Activated naive CD8-positive, alpha-beta T cell treated with anti-CD3 and anti-CD28 coated beads for 36 hours (primary cell): ENCODE data around the gene TMEM117. TPM values are rescaled to one million over a fixed set of nuclear protein-coding genes. Genes with fewer than 3 reads are reported as not detected.
"Not testable (repeated sequence)": the region's sequence is repeated elsewhere in the genome, so short reads cannot be mapped to it uniquely, and the experiment has no call there.

Source experiments
- DNase-seq: peaks from one replicate; pipeline ENCODE4 v3.0.0; 2021
- H3K27ac Mint-ChIP-seq: one replicate; pipeline ENCODE4 v1.8.0; 2022; ENCODE audit warnings: mild to moderate bottlenecking, moderate library complexity, mixed read lengths
- H3K27me3 Mint-ChIP-seq: one replicate; pipeline ENCODE4 v1.8.0; 2022; ENCODE audit warnings: mild to moderate bottlenecking, mixed read lengths
- H3K36me3 Mint-ChIP-seq: one replicate; pipeline ENCODE4 v1.8.0; 2021; ENCODE audit warnings: mild to moderate bottlenecking, mixed read lengths
- H3K4me1 Mint-ChIP-seq: one replicate; pipeline ENCODE4 v1.8.0; 2021; ENCODE audit warnings: mixed read lengths
- H3K4me3 Mint-ChIP-seq: one replicate; pipeline ENCODE4 v1.8.0; 2022; ENCODE audit warnings: mild to moderate bottlenecking, moderate library complexity, mixed read lengths
- H3K9me3 Mint-ChIP-seq: one replicate; pipeline ENCODE4 v1.8.0; 2022; ENCODE audit warnings: mixed read lengths
- total RNA-seq, 2 experiments: library from RNA; stranded (reverse); gene quantifications; one replicate each; pipeline ENCODE4 v1.2.3, GENCODE V29; 2021

The TMEM117 gene
- total RNA-seq, 2 experiments from 2014 or later: 0.68 to 0.74 TPM

DNA sequence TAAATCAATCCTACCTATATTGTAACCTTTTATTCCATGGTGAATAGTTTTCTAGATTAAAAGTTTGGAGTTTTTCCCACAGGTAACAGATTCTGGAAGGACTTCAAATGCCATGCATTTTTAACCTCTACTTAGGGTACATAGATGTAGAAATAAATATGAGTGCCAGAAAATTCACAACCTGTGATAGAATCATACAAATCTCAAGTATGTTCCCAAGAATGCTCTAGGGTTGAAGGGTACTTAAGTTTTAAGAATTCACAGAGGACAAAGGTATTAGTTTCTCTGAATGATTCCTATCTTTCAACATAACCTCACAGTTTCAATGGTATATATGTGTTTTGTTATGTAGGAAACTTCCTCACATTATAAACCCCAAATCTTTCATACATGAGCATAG is 511.3 kb downstream of the TMEM117 start:
- H3K4me1 Mint-ChIP-seq: no peaks in the 10 kb centered on the region
- H3K36me3 Mint-ChIP-seq: no peaks in the 10 kb centered on the region
- H3K9me3 Mint-ChIP-seq: peaks cover 1% of the 10 kb centered on the region
- no peak for DNase-seq
- H3K27ac Mint-ChIP-seq: no peak overlapping the region
- H3K4me3 Mint-ChIP-seq: no peak overlapping the region
- H3K27me3 Mint-ChIP-seq: no peaks in the 10 kb centered on the region

DNA sequence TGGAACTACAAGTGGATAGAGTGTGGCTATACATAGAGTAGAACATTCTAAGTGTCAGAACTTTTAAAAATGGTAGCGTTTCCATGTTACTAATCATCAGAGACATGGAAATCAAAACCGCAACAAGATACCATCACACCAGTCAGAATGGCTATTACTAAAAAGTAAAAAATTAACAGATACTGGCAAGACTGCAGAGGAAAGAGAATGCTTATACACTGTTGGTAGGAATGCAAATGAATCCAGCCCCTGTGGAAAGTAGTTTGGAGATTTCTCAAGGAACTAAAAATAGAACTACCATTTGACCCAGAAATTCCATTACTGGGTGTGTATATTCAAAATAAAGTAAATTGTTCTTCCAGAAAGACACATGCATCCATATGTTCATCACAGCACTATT is 521.6 kb downstream of the TMEM117 start:
- no peaks in the 10 kb centered on the region for H3K4me1 Mint-ChIP-seq
- no peaks in the 10 kb centered on the region for H3K36me3 Mint-ChIP-seq
- H3K27me3 Mint-ChIP-seq: no peaks in the 10 kb centered on the region
- no peaks in the 10 kb centered on the region for H3K9me3 Mint-ChIP-seq
- no peak overlapping the region for H3K4me3 Mint-ChIP-seq
- no peak for DNase-seq
- no peak overlapping the region for H3K27ac Mint-ChIP-seq

DNA sequence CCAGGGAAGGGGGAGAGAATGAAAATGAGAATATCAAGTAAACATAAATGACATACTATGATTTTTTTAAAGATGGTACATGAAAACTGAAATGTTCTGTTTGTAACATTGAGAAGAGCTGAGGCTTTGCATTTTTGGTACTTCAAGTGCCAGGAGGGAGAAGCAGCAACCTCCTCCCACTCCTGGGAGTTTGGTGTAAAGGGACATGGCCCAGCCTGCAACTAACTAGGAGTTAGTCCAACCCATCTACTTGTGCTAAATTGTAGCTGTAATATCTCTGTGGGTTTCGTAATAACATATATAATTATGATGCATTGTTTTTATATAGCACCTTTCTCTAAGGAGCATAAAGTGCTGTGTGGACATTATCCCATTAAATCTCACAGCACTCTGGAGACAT is 522.8 kb downstream of the TMEM117 start:
- Mint-ChIP-seq H3K27me3 (no peaks in the 10 kb centered on the region), H3K4me3 (no peak overlapping the region), H3K4me1 (no peaks in the 10 kb centered on the region), H3K36me3 (no peaks in the 10 kb centered on the region), H3K27ac (no peak overlapping the region), H3K9me3 (no peaks in the 10 kb centered on the region)
- DNase-seq: no peak

DNA sequence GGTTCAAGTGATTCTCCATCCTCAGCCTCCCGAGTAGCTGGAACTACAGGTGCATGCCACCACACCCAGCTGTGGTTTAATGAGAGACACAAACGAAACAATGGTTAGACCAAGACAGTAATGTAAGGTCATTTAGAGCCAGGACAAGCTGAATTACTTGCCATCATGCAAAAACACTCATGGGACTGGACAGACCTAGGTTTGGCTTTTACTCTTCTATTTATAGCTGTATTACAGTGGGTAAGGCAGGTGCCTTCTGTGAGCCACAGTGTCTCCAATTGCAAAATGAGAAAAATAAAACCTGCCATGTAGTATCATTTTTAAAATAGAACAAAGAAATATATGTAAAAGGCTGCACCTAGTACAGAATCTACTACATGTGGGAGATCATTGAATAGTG is 527.1 kb downstream of the TMEM117 start:
- no peaks in the 10 kb centered on the region for H3K36me3 Mint-ChIP-seq
- H3K9me3 Mint-ChIP-seq: no peaks in the 10 kb centered on the region
- no peak overlapping the region for H3K4me3 Mint-ChIP-seq
- no peaks in the 10 kb centered on the region for H3K4me1 Mint-ChIP-seq
- no peak overlapping the region for H3K27ac Mint-ChIP-seq
- DNase-seq: no peak
- no peaks in the 10 kb centered on the region for H3K27me3 Mint-ChIP-seq

DNA sequence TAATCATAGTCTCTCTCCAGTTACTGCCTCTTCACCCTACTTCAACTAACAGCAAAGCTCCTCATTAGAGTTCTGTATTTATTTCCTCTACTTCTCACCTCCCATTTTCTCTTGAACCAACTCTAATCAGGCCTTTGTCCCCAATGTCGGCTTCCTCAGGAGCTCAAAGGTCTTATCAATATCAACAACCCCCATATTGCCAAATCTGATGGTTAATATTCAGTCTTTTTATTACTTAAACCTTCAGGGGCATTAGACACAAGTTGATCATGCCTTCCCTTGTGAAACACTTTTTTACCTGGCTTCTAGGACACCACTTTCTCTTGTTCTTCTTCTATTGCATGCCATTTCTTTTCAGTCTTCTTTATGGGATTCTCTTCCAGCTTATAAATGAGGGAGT is 531.3 kb downstream of the TMEM117 start:
- no peak overlapping the region for H3K4me3 Mint-ChIP-seq
- H3K9me3 Mint-ChIP-seq: no peaks in the 10 kb centered on the region
- H3K36me3 Mint-ChIP-seq: no peaks in the 10 kb centered on the region

DNA sequence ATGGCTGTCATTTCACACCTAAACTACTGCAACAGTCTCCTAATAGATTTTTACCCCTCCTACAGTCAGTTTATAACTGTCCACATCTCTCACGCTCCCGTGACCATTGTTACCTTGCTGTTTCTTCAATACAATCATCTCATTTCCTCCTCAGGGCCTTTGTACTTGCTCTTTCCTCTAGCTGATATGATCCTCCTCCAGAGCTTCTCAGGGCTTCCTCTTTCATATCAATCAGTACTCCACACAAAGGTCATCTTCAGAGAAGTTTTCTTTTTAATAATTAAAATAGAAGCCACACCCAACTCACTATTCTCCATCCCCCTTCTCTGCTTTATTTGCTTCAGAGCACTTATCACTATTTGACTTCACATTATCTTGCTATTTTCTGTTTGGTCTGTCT is 532.0 kb downstream of the TMEM117 start:
- Mint-ChIP-seq H3K27me3 (no peaks in the 10 kb centered on the region), H3K36me3 (no peaks in the 10 kb centered on the region), H3K9me3 (no peaks in the 10 kb centered on the region), H3K4me3 (no peak overlapping the region), H3K4me1 (no peaks in the 10 kb centered on the region), H3K27ac (no peak overlapping the region)
- no peak for DNase-seq

More for the DNA sequence above, 531.3 kb downstream of the TMEM117 start:
- no peak for DNase-seq
- no peak overlapping the region for H3K27ac Mint-ChIP-seq
- no peaks in the 10 kb centered on the region for H3K27me3 Mint-ChIP-seq
- H3K4me1 Mint-ChIP-seq: no peaks in the 10 kb centered on the region

DNA sequence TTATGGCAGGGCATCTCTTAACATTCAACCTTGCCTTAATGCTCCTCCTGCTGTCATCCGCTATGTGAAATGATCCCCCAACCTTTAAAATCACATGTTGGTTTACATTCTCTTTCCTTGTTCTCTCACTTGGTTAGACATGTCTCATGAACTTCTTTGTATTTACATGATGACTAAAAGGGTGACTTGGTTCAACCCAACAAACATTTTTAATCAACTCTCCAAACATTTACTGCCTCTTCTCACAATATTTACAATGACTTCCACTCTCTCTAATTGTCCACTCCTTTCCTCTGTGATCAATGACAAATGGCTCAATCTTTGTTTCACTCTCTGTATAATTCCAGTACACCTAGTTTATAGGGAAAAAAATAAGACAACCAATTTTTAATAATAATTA is 534.1 kb downstream of the TMEM117 start:
- Mint-ChIP-seq H3K27ac (no peak overlapping the region), H3K27me3 (no peaks in the 10 kb centered on the region), H3K4me3 (no peak overlapping the region), H3K9me3 (no peaks in the 10 kb centered on the region), H3K4me1 (no peaks in the 10 kb centered on the region), H3K36me3 (no peaks in the 10 kb centered on the region)
- DNase-seq: no peak

DNA sequence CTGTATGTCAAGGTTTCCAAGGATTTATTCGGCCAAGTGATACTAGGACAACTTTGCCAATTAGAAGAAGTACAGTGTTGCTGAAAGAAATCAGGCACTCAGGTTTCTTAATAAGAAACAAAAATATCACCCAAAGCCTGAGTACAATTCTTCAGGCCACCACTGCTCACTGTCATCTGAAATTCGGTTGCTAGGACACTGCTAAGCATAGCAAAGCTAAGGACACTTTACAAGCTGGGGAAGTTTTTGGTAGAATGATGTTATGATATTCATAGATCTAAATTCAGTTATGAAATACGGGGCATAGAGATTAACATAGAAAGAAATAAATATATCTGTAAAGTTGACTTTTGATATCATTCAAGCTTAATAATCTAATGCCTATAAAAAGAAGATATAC is 535.1 kb downstream of the TMEM117 start:
- H3K36me3 Mint-ChIP-seq: no peaks in the 10 kb centered on the region
- no peaks in the 10 kb centered on the region for H3K27me3 Mint-ChIP-seq
- no peaks in the 10 kb centered on the region for H3K4me1 Mint-ChIP-seq
- no peak overlapping the region for H3K27ac Mint-ChIP-seq
- DNase-seq: no peak
- no peaks in the 10 kb centered on the region for H3K9me3 Mint-ChIP-seq
- H3K4me3 Mint-ChIP-seq: no peak overlapping the region

DNA sequence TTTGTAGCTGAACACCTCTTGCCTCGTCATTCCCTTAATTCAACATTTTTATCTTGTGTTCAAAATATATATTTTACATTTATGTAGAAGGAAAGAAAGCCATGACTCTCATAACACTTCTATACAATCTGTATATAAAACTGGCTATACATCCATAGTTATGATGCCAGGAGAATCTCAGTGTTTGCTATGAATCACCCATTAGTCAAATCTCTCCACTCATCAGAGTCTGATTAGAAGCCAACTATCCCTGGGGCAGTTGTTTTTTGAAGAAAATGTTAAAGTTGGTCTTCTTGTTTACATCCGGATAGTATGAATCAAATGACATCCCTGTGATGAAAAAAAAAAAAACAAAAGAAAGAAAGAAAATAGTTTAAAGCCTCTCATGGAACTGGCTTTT is 536.4 kb downstream of the TMEM117 start:
- Mint-ChIP-seq H3K36me3 (no peaks in the 10 kb centered on the region), H3K27ac (no peak overlapping the region), H3K4me3 (no peak overlapping the region), H3K9me3 (no peaks in the 10 kb centered on the region), H3K4me1 (no peaks in the 10 kb centered on the region), H3K27me3 (no peaks in the 10 kb centered on the region)
- no peak for DNase-seq

DNA sequence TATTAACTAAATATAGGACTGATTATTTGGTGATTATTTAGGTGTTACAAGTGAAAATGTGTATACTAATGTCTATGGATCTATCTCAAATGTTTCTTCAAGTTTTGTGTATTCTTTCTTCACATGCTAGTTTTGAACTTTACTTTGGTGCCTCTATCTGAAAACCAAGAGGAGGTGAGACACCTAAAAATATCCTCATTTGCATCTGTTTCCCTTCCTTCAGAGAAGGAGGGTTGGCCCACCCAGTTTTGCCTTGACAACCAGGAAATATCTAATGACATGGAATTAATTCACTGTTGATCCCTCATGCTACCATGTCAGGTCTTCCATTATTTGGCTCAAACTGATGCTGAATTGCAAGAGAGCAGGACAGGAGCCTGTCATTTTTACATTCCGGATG is 539.8 kb downstream of the TMEM117 start:
- no peak overlapping the region for H3K4me3 Mint-ChIP-seq
- H3K9me3 Mint-ChIP-seq: no peaks in the 10 kb centered on the region
- DNase-seq: no peak
- H3K27ac Mint-ChIP-seq: no peak overlapping the region
- H3K4me1 Mint-ChIP-seq: no peaks in the 10 kb centered on the region
- no peaks in the 10 kb centered on the region for H3K36me3 Mint-ChIP-seq
- no peaks in the 10 kb centered on the region for H3K27me3 Mint-ChIP-seq

DNA sequence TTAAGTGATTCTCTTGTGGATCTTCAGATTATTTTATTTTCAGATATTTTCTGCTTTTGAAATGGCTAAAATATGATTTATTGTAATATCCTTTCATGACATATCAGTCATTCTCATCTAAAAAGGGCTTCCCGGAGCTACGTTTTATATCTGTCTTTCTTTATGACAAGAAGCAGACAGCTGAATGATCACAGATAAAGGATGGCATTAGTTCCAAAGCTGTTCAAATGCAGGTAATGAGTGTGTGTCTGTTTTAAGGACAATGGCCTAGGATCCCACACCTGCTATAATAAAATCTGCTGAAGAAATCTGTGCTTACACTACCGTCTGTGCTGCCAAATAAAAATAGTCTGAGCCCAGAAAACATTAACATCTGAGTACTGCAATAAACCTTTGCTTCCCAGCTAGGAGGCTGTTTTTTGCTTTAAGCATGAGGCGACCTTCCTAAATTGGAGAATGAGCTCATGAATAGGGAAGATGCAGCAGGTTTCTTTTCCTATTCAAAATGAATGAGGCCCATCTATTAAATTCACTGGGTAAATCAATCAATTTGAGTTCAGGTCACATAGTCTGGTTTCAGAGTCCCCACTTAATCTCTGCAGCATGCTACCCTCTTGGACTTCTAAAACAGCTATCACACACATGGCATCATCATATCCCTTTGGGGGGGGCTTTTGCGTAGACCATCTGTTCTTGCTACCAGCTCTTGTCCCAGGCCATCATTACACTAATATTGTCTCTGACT is 541.7 kb downstream of the TMEM117 start:
- DNase-seq: no peak
- no peak overlapping the region for H3K4me3 Mint-ChIP-seq
- no peaks in the 10 kb centered on the region for H3K9me3 Mint-ChIP-seq
- no peaks in the 10 kb centered on the region for H3K27me3 Mint-ChIP-seq
- H3K36me3 Mint-ChIP-seq: no peaks in the 10 kb centered on the region
- H3K4me1 Mint-ChIP-seq: no peaks in the 10 kb centered on the region
- no peak overlapping the region for H3K27ac Mint-ChIP-seq

DNA sequence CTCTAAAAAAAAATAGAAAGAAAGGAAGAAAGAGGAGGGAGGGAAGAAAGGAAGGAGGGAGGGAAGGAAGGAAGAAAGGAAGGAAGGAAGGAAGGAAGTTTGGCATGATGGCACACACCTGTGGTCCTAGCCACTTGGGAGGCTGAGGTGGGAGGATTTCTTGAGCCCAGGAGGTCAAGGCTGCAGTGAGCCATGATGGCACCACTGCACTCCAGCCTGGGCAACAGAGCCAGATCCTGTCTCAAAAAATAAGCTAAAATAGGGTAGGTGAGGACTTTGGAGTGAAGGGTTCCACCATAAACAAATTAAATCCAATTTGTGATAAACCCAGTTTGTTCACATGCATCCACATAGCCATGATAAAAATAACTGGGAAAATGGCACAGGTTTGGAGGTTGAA is 543.2 kb downstream of the TMEM117 start:
- not testable (repeated sequence) for H3K4me3 Mint-ChIP-seq, DNase-seq, H3K36me3 Mint-ChIP-seq, H3K27ac Mint-ChIP-seq, H3K4me1 Mint-ChIP-seq, H3K9me3 Mint-ChIP-seq, H3K27me3 Mint-ChIP-seq

DNA sequence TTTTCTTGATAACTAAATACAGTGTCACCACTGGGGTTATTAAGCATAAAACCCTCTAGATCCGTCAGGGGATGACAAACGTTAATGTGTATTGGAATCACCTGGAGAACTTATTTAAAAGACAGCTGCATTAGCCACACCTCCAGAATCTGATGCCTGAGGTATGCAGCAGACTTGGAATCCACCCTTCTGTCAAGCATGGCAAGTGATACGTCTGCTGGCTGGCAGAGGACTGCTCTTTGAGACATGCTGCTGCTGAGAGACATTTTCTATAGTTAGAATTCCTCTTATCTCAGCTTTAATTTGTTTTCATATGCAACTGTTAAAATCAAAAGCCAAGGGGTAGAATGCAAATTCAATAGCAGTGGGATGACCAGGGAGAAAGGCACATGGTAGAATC is 544.0 kb downstream of the TMEM117 start:
- no peak for DNase-seq
- Mint-ChIP-seq H3K9me3 (no peaks in the 10 kb centered on the region), H3K4me1 (no peaks in the 10 kb centered on the region), H3K4me3 (no peak overlapping the region), H3K36me3 (no peaks in the 10 kb centered on the region), H3K27me3 (no peaks in the 10 kb centered on the region), H3K27ac (no peak overlapping the region)

DNA sequence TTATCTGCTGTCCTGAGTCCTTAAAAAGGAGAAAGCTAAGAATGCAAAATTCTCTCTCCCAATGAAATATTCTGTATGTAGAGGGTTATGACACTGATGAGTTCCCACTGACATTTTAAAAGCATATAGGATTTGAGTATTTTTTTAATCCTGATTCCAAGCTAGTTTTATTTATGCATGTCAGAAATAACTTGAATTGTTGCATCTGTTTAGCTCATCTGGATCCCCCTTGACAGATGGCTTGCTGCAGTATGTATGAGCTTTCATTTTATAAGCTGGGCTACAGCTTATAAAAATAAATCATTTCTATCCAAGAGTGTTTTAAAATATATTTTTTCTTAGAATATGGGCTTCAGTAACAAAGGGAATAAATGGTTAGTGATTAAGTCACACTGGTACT is 545.0 kb downstream of the TMEM117 start:
- Mint-ChIP-seq H3K27me3 (no peaks in the 10 kb centered on the region), H3K36me3 (no peaks in the 10 kb centered on the region), H3K4me3 (no peak overlapping the region), H3K27ac (no peak overlapping the region), H3K9me3 (no peaks in the 10 kb centered on the region), H3K4me1 (no peaks in the 10 kb centered on the region)
- DNase-seq: no peak

DNA sequence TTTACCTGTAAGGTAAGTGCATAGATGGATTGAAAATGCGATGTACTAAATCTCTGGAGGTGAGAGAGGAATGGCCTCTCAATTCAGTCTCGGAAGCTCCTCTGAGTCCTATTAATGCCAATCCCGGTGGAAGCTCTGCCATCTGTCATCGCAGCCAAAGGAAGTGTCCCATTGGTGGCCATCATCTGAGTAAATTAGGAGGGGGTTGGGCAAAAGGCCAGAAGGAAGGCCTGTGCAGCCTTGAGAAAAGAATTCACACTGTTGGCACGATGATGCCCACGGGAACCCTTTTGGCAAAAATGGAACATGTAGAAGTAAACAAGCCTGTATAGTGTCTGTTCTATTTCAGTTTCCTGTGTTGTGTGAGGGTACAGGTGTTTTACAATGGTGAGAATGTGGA is 545.5 kb downstream of the TMEM117 start:
- Mint-ChIP-seq H3K36me3 (no peaks in the 10 kb centered on the region), H3K9me3 (no peaks in the 10 kb centered on the region), H3K4me3 (no peak overlapping the region), H3K27ac (no peak overlapping the region), H3K27me3 (no peaks in the 10 kb centered on the region), H3K4me1 (no peaks in the 10 kb centered on the region)
- no peak for DNase-seq

DNA sequence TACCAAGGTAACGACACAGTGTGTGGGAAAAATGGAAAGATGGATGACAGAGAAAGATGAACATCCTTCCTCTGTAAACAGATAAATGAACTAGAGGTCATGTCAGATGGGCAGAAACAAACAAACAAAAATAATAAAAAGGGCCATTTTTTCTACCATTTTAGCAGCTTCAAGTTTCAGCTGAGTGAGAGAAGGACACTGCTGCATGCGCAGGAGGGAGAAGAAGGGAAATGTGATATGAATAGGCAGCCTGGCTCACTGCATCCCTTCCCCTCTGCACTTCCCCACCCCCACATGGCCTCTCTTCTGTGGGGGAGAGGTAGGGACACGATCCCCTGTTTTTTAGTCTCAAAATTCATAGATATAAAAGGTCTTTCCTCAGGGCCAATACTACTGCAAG is 548.3 kb downstream of the TMEM117 start:
- H3K9me3 Mint-ChIP-seq: no peaks in the 10 kb centered on the region
- DNase-seq: no peak
- no peaks in the 10 kb centered on the region for H3K4me1 Mint-ChIP-seq
- peaks cover 4% of the 10 kb centered on the region for H3K36me3 Mint-ChIP-seq
- no peak overlapping the region for H3K4me3 Mint-ChIP-seq
- no peak overlapping the region for H3K27ac Mint-ChIP-seq
- H3K27me3 Mint-ChIP-seq: no peaks in the 10 kb centered on the region
